GM19455 (cell line): ENCODE data around the gene CMIP.

Experiments
- ATAC-seq: cut with Tn5 transposase; IDR thresholded peaks from one replicate; pipeline ENCODE4 v1.9.1; 2021; ENCODE audit not compliant: unreplicated experiment

CMIP gene

DNA sequence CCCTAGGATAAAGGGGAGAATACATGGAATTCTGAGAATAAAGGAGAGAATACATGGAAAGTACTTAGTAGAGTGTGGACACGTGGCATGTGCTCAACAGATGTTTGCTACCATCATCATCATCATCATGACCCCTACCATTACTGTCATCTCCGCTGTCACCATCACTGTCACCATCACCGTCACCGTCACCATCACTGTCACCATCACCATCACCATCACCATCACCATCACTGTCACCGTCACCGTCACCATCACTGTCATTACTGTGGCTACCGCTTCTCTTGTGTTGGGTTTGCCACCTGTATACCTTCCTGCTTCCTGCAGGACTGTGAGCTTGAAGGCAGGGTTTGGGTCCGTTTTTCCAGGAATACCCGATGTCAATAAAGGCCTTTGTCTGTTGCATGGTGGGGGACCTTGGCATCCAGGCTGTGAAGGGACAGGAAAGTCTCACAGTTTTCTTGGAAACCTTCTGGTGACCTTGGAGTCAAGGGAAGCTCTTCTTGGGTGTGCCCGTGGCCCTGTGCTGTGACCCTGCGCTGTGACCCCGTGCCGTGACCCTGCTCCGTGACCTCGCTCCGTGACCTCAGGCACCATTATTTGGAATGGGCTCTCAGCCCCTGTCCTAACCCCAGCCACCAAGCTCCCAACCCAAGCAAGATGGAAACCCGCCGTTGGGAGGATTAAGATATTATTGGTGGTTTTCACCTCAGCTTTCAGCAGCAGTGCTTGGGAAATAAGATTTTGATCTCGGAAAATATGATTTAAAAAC is 14.4 kb downstream of the CMIP start:
- ATAC-seq: no peak

DNA sequence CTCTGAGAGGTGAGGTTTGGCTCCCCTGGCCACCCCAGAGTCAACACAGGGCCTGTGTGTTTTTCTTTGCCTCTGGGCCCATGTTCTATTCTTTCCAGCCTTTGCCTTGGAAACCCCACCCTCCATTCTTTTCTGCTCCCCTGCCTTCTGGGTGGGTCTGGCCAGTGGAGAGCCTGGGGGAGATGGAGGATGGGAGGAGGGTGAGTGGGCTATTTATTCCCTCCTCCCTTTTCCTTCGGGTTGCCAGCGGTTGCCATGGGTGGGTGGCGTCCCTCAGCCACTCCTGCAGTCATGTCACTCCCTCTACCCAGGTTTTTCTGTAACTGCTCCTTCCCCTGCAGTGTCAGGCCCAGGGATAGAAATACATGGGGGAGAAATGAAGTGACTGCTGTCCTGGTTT is 15.5 kb downstream of the CMIP start:
- ATAC-seq: no peak

DNA sequence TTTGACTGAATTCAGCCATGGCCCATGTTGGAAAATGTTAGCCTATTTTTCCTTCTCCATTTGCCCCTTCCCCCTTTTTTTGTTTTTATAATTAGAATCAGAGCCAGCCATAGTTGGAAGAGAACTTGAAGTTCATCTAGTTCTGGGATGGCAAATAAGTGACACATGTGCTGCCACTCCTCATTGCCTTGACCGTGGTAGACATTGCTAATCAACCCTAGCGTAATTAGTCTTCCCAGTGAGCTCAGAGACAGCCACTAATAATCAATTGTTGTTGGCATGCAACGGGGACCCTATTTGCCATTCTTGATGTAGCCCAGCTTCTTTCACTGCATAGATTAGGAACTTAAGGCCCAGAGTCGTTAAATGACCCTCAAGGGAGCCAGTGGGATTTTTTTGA is 16.6 kb downstream of the CMIP start:
- no peak for ATAC-seq

DNA sequence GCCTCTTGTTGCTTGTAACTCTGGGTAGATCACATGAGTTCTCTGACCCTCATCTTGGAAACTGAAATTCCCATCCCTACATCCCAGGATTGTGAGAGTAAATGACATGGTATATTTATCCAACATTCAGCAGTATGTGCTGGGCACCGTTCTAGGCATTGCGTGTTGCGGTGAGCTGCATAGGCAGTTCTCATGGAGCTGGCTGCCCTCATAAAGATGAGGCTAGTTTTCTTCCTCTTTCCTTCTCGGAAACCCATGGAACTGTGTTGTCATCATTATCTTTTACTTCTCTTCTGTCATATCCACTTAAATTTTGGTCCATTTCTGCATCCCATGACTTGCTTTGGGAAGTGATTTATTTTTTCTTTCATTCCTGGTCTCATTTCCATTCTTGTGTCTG is 17.2 kb downstream of the CMIP start:
- no peak for ATAC-seq

DNA sequence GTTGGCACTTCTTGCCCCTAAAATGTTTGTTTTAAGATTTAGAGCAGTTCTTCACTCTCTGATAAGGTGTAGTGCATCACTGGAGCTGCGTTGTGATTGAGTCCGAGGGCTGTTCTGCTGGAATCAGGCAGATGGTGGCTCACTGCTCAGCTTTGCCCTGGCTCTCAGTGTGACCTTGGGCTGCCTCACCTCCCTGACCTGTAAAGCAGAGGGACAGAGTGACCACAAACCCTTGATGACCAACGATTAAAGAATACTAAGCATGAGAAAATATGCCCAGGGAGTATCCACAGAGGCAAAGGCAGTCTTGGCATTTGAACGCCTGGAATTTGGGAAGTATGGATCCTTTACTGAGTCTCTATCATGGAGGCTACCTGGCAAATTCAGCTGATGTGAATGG is 18.1 kb downstream of the CMIP start:
- ATAC-seq: no peak

DNA sequence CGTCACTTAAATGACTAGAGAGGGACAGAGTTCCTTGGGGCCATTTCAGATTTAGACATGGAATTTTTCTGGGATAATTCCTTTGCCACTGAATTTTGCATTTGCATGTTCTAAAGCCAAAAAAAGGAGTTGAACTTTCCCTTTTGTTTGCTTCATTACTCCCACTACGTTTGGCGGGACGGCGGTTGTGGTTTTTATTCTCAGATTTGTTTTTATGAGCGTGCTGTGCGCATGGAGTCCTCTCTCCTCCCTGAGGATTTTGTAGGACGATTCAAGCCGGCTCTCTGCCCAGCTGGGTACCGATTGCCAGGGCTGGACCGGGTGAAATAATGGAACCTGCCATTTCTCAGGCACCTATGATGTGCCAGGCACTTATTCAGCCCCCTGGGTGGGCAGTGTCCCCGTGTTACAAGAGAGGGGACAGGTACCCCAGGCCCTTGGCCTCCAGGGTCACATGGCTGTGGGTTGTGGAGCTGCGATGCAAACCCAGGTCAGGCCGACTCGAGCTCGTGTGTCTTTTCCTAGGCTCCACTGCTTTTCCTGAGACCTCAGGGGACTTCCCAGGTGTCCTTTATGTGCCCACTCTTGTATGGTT is 18.8 kb downstream of the CMIP start:
- no peak for ATAC-seq

DNA sequence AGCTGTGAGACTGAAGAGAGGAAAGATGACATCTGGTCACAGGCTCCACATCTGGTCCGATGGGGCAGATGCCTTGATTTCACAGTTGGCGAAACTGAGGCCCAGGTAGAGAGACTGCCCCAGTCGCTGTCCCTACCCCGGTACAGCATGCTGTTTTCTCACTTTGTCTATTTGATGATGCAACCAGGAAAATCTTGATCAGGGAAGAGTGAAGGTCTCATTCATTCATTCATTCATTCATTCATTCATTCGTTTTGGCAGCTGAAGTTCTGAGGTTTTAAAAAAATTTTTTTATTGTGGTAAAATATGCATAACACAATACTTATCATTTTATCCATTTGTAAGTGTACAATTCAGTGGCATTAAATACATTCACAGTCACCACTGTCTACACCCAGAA is 19.7 kb downstream of the CMIP start:
- no peak for ATAC-seq

DNA sequence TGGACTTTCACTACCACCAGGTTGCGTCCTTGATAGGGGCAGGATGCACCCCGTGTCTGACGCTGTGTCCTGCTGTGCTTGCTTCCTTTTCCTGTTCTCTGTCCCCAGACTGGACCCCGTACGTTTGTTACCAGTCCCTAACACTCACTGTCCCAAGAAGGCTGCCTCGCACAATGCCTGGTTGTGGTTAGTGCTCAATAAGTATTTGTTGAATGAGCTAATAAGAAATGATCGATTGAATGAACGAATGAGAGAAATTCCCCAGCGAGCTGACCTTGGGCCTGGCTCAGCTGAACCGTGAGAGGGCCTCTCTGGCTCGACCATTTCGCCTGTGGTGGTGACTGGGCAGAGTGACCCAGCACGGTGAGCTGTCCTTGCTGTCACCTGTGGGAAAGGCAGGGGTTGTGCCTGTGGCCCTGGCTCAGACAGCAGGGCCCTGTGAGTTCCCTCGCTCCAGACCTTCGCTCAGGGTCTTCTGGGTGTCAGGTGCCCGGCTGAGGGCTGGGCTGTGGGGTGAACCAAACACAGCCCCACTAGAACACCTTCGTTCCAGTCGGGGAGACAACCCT is 20.9 kb downstream of the CMIP start:
- no peak for ATAC-seq

DNA sequence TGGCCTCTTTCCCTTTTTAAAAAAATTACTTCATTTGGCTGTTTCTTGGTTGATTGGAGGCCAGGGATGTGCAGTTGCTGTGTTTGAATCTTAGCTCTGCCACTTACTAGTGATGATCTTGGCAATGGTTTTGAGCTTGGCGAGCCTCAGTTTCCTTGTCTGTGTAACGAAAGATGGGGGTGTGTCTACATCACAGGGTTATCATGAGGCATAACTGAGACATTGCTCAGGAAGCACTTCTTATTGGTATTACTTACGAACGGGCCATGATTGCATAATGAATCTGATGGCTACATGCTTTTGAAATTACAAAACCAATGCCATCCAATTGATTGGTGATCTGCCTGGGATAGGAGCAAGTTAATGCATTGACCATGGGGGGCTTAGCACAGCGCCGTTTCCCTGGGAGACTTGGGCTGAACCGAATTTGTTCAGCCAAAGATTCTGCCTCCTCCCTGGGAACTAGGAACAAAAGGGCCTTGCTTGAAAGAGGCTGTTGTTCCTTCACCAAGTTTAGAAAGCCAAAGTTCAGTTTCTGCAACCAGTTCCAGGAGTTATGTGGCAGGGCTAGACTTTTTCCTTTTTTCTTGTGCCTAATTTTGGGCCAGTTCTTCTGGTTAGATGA is 21.9 kb downstream of the CMIP start:
- ATAC-seq: no peak

DNA sequence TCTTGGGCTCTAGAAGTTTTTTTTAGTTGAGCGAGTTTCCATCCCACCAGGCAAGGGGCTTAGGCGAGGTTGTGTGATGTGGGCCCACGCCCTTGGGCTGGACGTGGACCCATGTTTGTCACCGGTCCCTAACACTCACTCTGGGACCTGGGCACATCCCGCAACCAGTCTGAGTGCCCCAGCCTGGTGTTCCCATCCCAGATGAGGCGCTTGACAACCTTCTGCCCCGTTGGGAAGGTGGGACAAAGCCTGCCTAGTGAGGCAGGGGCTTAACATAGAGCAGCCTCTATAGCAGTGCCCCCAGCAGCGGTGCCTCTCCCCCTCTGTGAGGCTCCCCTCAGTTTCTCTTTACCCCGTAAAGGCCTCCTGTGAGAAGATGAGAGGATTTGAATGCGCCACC is 22.5 kb downstream of the CMIP start:
- ATAC-seq: no peak

DNA sequence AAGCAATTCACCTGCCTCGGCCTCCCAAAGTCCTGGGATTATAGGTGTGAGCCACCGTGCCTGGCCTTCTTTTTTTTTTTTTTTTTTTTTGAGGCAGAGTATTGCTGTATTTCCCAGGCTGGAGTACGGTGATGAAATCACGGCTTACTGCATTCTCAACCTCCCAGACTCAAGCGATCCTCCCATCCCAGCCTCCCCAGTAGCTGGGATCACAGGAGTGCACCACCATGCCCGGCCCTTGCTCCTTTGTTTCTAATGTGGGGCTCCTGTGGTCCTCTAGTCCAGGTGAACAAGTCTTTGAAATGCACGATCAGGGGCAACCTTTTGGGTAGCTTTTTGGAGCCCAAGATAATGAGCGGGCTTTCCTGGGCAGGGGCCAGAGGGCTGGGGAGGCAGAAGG is 23.2 kb downstream of the CMIP start:
- no peak for ATAC-seq

DNA sequence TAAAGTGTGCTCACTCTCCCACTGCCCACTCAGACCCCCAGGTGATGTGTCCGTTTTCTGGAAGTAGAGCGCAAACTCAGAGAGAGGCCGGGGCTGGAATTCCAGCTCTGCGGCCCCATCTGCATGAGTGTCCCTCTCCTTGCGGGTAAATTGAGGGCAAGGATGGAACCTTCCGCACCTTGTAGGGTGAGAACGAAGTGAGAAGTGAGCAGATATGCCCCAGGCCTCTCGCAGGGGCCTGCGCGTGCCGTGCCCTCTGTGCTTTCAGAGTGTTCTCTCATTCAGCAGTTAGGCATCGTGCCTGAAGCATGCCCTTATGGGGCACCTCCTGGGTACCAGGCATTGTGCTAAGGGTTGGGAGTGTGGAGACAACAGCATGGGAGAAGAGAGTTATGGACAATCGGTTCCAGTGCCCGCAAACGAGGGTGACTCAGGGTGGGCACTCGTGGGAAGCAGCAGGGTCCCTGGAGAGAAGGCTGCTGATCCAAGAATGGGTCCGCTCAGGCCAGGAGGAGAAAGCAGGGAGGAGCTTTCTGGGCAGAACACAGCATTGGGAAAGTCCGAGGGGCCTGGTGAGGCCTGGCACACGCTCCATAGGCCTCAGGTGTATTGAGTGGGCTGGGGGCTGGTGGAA is 23.8 kb downstream of the CMIP start:
- ATAC-seq: no peak

DNA sequence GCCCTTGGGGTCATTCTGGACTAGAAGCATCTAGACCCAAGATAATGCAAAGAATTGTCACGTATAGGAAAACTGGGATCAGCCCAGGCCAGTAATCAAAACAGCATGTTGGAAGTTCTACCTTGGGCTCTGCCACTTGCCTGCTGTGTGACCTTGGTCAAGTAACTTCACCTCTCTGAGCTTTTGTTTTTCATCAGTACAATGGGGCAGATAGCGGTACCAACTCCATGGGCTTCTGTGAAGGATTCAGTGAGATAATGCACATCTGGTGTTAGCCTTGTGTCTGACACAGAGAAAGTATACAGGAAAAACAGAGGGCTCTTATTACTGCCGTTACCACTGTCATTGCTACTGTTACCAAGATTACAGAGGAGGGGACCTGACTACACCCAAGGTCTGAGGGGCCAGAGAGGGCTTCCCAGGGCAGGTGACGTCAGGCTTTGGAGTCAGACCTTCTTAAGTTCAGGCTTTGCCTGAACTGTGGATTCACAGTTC is 24.6 kb downstream of the CMIP start:
- ATAC-seq: no peak

DNA sequence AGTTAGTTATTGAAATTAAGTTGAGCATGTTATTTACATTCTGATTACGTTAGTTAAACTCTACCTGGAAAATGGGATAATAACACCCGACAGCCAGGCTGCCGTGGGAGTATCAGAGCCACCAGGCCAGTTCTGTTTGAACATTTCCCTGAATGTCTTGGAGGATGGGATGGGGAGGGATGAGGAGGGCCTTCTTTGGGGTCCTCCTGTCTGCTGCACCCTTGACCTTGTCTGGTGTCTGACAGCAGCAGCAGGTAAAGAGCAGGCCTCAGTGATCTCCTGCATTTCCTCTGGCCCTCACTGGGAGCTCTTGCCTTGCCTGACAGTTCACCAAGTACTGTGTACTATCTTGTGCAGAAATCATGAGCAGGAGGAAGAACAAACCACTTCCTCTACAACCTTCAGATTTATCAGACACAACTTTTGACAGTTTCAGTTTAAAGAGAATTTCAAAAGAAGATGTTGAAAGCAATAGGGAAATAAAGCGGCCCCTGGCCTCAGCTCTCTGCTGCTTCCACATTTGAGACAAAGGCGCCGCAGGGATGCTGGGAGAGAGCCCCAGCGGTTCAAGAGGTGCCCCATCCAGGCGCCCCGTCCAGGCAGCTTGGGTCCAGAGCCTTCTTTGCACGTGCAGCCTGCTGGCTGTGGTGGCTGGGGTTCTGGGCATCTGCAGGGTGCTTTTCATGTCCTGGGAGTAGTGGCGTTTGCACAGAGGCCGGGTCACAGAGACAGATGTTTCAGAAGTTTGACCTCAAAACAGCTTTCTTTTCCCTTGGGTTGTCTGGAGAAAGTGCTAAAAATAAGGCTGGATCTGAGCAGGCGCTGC is 25.3 kb downstream of the CMIP start:
- ATAC-seq: peak; percentile 95

DNA sequence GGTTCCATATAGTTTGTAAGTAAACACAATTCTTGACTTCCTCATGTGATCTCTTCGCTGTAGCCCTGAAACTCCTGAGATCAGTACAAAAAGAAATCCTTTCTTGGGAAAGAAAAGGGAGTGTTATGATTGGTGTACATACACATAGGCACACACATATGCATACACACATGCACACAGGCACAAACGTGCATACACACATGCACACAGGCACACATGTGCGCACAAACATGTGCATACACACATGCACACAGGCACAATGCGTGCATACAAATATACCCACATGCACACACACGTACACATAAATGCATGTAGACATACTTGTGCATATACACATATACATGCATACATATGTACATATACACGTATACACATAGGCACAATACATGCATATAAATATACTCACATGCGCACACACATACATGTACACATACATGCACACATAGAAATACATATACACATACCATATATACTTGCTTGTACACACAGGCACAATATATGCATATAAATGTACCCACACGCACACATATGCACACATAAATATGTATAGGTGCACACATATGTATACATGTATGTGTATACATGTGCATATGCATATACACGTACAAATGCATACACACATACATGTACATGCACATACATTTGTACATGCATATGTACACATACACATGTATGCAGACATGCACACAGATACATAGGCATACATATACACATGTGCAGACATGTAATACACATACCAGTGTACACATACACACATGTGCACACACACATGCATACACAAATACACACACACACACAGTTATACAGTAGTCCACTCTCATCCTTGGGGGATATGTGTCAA is 26.4 kb downstream of the CMIP start:
- no peak for ATAC-seq

DNA sequence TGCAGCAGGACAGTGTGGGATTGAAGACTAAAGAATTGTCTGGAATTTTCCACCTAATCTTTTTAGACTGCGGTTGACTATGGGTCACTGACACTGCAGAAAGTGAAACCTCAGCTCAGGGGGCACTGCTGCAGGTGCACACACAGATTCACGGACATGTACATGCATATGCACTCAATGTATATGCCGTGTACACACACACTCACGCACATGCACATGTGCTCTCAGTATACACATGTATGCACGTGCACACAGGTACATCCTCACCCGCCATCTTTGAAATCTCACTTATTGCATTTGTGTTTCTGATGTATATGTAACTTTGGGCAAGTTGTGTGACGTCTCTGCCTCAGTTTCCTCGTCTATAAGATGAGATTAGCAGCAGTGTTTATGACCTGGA is 27.3 kb downstream of the CMIP start:
- ATAC-seq: no peak

DNA sequence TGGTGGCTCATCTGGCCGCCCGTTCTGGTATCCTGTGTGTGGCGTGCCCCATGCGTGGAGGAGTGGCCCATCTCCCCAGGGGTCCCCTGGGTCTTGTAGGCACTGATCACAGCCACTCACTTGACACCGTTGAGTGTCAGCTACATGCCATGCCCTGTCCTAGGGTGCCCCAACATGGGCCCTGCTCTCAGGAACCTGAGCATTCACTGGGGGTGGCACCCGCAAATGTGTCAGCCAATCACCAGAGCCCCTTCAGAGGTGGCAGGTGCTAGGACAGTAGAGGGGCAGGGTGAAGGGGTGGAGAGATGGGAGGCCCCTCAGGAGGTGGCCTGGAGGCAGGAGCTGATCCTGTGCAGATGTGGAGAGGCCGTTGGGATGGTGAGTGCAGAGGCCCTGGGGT is 27.8 kb downstream of the CMIP start:
- no peak for ATAC-seq

DNA sequence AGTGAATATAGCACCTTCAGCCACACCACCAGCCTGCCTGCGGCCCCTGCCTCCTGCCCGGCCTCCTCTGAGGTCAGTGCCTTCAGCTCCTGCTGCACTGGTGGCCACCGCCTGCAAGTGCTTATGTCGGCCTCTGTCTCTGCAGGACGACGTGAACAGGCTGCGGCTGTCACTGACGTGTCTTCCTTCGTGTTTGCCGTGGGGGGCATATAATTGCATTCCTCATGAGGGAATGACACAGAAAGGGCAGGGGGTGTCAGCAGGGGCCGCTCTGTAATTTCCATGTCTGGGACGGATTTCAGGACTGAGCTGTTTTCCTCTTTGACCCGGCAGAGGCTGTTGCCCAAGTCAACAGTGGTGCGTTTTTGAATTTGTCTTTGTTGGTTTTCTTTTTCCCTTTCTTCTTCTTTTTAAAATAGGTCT is 28.5 kb downstream of the CMIP start:
- ATAC-seq: no peak

DNA sequence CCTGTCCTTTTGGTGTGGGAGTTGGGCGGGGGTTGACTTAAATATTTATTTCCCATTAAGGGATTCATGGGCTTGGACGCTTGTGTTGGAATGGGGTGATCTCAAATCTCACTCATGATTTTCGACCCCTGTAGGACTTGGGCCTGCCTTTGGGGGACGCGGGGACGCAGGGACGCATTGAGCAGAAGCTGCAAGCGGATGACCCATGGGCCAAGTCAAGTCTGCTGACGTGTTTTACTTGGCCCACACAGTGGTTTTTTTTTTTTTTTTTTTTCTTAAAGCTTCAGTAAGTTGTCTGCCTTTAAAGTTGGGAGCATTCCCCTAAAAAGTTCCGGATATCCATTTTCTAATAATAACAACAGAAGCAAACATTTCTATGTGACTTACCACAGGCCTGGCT is 28.9 kb downstream of the CMIP start:
- no peak for ATAC-seq
